Vagina (tissue), 2 donors: ENCODE measurements around the gene KCNC3.

ENCODE experiments used
- POLR2AphosphoS5 ChIP-seq, 2 donors: sonication (generic); formaldehyde crosslinking; IDR thresholded peaks; one replicate each; pipeline ENCODE4 v1.9.0; 2017; ENCODE audit warnings: antibody characterized with exemption in 2 of 2, mild to moderate bottlenecking in 2 of 2, low read depth in 1 of 2; ENCODE audit not compliant: insufficient read depth in 1 of 2
- TF ChIP-seq, protein P1 (sequence below), 3 experiments: fragments of 450-650 bp in 2 of 3; fragments of 200-600 bp in 1 of 3; sonication (generic) in 1 of 3; IDR thresholded peaks; one replicate each; pipeline ENCODE4 v1.5.1; 2017 to 2019; ENCODE audit warnings: antibody characterized with exemption in 3 of 3, mild to moderate bottlenecking in 2 of 3, moderate library complexity in 2 of 3

DNA sequence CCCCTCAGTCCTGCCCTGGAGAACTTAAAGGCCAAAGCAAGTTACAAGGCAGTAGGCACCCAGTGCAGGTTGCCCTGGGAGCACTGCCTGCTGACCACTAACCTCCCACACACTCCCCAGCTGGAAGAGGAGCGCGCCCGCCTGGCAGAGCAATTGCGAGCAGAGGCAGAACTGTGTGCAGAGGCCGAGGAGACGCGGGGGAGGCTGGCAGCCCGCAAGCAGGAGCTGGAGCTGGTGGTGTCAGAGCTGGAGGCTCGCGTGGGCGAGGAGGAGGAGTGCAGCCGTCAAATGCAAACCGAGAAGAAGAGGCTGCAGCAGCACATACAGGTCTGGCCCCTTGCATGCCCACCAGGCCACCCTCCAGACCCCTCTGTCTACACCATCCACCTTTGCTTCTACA lies 61.1 kb downstream of the KCNC3 start:
- no peak for TF ChIP-seq POLR2AphosphoS5 (IDR thresholded peaks at IDR 0.05; ENCODE audit: insufficient read depth in 1 of 2, low read depth in 1 of 2)
- TF ChIP-seq, protein P1, sequence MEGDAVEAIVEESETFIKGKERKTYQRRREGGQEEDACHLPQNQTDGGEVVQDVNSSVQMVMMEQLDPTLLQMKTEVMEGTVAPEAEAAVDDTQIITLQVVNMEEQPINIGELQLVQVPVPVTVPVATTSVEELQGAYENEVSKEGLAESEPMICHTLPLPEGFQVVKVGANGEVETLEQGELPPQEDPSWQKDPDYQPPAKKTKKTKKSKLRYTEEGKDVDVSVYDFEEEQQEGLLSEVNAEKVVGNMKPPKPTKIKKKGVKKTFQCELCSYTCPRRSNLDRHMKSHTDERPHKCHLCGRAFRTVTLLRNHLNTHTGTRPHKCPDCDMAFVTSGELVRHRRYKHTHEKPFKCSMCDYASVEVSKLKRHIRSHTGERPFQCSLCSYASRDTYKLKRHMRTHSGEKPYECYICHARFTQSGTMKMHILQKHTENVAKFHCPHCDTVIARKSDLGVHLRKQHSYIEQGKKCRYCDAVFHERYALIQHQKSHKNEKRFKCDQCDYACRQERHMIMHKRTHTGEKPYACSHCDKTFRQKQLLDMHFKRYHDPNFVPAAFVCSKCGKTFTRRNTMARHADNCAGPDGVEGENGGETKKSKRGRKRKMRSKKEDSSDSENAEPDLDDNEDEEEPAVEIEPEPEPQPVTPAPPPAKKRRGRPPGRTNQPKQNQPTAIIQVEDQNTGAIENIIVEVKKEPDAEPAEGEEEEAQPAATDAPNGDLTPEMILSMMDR (IDR thresholded peaks at IDR 0.05) = no peak
